Breast epithelium (tissue), 3 donors: Measurements from ENCODE around the gene TAPBPL.

Experiments used
- POLR2A ChIP-seq: fragments of 450-650 bp; IDR thresholded peaks from one replicate; pipeline ENCODE4 v1.6.1; 2016; ENCODE audit warnings: antibody characterized with exemption, mild to moderate bottlenecking, moderate library complexity
- POLR2AphosphoS5 ChIP-seq, 3 donors: sonication (generic); formaldehyde crosslinking; IDR thresholded peaks; one replicate each; pipeline ENCODE4 v1.6.1; 2017; ENCODE audit warnings: antibody characterized with exemption in 3 of 3
- TF ChIP-seq, protein P1 (sequence below), 3 donors: fragments of 450-650 bp; IDR thresholded peaks; one replicate each; pipeline ENCODE4 v1.5.1; 2016 to 2017; ENCODE audit warnings: antibody characterized with exemption in 3 of 3, mild to moderate bottlenecking in 3 of 3, moderate library complexity in 3 of 3

GRCh38 chr12:6435961-6436715 is 15.7 kb upstream of the TAPBPL start:
- TF ChIP-seq, protein P1, sequence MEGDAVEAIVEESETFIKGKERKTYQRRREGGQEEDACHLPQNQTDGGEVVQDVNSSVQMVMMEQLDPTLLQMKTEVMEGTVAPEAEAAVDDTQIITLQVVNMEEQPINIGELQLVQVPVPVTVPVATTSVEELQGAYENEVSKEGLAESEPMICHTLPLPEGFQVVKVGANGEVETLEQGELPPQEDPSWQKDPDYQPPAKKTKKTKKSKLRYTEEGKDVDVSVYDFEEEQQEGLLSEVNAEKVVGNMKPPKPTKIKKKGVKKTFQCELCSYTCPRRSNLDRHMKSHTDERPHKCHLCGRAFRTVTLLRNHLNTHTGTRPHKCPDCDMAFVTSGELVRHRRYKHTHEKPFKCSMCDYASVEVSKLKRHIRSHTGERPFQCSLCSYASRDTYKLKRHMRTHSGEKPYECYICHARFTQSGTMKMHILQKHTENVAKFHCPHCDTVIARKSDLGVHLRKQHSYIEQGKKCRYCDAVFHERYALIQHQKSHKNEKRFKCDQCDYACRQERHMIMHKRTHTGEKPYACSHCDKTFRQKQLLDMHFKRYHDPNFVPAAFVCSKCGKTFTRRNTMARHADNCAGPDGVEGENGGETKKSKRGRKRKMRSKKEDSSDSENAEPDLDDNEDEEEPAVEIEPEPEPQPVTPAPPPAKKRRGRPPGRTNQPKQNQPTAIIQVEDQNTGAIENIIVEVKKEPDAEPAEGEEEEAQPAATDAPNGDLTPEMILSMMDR (IDR thresholded peaks at IDR 0.05), result no peak
- TF ChIP-seq POLR2A, result no peak
- TF ChIP-seq POLR2AphosphoS5 (IDR thresholded peaks at IDR 0.05), result no peak
